ENCODE data around the gene NWD2.
"Not testable (repeated sequence)": the region's sequence is repeated elsewhere in the genome, so short reads cannot be mapped to it uniquely, and the experiment has no call there.

Gene NWD2

DNA sequence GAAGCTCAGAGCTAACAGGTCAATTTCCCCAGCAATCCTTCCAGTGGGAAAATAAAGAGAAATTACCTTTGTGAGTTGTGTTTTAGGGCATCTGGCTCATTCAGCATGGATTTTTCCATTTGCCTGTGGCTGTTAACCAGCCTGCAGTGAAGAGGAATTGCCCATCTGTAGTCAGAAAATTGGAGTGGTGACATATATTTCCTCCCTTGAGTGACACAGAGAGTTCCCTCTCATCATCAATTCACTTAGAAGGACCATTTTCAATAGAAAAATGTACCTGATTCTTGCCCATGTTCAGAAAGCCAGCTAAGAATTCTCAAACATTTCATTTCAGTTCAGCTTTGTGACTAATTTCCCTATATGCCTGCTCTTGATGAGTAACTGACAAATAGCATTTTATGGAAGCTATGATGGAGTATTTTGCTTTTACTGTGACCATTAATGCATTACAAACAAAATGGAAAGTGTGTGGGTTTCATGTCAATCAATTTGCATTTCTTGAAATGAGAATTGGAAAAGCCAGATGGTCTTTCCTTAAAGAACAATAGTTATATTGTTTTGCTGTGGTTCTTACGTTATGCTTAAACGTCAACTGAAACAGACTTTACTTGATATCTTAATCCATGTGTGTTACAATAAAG is 155.8 kb downstream of the NWD2 start:
- no peak for DNase-seq

DNA sequence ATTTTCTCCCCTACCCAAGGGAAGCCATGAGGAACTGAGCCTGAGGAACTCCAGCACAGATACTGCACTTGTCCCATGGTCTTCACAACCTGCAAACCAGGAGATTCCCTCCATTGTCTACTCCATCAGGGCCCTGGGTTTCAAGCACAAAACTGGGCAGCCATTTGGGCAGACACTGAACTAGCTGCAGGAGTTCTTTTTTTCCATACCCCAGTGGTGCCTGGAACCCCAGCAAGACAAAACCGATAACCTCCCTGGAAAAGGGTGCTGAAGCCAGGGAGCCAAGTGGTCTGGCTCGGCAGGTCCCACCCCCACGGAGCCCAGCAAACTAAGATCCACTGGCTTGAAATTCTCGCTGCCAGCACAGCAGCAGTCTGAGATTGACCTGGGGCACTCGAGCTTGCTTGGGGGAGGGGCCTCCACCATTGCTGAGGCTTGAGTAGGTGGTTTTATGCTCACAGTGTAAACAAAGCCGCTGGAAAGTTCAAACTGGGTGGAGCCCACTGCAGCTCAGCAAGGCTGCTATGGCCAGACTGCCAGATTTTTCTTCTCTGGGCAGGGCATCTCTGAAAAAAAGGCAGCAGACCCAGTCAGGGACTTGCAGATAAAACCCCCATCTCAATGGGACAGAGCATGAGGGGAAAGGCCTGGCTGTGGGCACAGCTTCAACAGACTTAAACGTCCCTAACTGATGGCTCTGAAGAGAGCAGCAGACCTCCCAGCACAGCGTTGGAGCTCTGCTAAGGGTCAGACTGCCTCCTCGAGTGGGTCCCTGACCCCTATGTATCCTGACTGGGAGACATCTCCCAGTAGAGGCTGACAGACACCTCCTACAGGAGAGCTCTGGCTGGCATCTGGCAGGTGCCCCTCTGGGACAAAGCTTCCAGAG is 163.6 kb downstream of the NWD2 start:
- not testable (repeated sequence) for DNase-seq

DNA sequence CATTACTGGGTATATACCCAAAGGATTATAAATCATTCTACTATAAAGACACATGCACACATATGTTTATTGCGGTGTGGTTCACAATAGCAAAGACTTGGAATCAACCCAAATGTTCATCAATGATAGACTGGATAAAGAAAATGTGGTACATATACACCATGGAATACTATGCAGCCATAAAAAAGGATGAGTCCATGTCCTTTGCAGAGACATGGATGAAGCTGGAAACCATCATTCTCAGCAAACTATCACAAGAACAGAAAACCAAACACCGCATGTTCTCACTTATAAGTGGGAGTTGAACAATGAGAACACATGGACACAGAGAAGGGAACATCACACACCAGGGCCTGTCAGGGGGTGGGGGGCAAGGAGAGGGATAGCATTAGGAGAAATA is 169.1 kb downstream of the NWD2 start:
- not testable (repeated sequence) for DNase-seq

DNA sequence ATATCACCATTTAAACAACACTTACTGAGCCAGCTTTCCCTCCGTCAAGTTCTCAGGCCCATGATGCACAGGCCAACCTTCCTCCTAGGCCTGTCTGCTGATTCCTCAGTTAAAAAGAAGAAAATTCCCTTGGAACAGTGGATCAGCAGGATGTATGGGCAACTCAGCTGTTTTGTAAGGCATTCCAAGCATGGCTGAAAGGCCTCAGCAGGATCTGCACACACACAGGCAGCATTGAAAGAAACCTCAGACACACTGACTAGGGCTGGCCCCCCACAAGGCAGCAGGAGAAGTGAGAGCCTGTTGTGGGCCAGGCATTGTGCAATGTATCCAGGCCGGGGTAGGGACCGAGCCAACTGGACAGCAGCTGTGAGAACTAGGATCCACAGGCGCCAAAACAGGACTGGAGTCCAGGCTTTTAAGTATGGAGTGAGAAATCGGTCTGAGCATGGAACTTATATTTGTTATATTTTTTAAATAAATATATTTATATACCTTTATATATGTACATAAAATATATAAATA is 171.4 kb downstream of the NWD2 start:
- no peak for DNase-seq

DNA sequence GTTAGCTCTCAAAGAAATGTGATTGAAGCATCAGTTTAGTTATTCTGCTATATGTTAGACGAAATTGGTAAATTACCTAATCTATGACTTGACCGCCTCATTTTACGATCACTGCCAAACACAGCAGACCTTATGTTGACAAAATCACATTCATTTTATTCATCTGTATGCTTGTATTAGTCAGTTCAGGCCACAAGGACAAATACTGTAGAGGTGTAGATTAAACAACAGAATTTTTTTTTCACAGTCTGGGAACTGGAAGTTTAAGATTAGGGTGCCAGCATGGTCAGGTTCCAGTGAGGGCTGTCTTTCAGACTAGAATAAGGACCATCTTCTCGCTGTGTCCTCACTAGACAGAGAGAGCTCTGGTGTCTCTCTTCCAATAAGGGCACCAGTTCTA is 177.1 kb downstream of the NWD2 start:
- no peak for DNase-seq

DNA sequence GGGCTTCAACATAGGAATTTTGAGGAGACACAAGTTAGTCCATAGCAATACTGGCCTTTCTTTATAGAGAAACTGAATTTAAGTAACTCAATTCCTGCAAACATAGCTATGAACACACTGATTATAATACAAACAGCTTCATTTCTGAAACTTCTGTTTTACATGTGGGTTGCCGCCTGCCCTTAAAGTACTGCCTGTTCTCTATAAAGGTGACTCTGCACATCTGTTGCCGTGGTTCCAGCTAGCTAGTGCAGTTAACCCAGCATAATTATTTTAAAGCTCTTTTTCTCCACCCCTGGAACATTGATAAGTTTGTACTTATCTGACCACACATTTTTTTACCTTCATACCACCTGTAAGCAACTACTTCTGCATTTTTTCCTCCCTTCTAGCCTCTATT is 177.6 kb downstream of the NWD2 start:
- no peak for DNase-seq

DNA sequence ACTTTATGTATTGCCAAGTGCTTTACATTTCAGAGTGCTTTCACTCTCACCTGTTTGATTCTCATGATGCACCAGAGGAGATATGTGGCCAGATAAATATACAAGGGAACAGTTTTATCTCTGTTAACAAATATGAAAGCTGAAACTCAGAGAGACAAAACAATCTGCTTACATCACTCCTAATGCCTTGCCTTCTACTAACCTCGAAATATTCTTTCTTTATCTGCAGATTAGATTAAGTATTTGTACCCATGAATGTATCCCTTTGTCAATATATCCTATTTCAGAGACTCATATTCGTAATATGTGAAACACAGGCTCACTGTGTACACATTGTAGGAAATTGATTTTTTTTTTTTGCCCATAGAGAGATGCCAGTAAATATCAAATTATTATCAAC is 178.1 kb downstream of the NWD2 start:
- DNase-seq = no peak

DNA sequence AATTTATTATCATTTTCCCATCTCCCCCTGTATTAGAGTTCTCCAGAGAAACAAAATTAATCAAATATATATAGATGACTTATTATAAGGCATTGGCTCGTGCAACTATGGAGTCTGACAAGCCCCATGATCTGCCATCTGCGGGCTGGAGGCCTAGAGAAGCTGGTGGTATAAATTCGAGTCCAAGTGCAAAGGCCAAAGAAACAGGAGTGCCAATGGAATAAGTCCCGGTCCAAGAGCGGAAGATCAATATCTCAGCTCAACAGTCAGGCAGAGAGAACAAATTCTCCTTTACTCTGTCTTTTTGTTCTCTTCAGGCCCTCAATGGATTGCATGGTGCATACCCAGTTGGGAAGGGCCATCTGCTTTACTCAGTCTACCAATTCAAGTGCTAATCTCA is 178.8 kb downstream of the NWD2 start:
- DNase-seq = no peak

DNA sequence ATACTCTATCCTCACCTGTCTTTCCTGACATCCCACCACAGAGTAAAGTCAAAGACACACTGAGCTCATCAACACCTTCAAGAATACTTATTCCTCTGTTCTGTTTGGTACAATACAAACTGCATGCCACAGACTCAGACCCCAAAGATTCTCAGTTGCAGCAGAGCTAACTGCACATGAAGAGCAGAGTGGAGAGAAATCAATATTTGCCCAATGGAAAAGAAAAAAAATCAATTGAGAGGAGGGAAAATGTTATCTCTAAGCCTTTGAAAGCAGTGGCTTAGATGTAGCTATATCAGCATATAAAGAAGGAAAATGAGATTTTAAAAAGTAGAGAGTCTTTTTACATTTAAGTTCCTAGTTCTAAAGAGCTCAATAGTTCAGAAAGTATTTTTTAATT is 180.2 kb downstream of the NWD2 start:
- DNase-seq = no peak

DNA sequence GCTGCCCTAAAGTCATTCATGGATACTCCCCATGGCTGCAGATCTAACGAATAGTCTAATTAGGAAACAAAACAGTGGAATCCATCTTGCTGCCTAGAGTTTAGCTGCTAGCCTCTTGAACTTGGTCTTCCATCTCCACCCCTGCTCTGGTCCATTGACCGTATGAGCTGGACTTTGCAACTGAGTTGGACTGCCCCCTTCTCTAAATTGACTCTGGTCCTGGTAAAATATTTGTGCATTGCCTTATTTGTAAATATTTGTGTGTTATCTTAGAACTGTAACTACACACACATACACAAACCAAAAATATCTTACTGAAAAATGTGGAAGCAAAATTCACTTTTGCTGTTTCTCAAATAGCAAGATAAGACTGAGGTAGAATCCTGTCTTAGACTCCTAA is 181.3 kb downstream of the NWD2 start:
- no peak for DNase-seq

DNA sequence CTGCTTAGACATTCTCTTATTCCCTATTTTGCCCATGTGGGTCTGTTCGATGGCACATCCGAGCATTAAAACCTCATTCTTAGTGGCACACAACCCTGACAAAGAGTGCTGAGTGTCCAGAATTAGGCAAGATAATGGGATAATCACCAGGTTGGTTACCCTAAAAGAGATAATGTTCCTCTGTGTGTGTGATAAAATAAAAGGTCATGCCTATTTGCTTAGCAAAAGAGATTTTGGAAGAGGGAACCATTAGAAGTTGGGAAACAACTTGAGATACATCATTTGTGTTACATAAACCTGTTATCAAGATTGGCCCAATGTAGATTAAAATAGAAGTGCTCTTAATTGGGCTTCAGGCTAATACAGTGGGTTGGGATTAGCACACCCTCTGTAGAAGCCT is 182.7 kb downstream of the NWD2 start:
- no peak for DNase-seq

DNA sequence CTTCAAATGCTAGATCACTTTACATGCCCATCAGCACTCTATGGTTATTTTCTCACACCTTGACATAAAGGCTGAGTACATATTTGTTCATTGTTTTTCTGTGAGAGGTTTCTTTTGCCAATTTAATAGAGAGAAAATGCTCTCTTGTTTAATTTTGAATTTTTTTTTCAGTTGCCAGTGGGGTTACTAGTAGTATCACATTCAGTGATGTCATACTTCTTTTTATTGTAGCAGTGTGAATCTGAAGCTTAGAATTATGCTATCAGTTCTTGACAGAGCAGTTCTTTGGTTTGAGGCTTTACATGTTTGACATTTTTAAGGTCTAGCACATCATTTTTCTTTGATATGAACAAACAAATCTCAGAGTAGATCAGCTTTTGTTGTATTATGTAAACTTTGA is 185.4 kb downstream of the NWD2 start:
- no peak for DNase-seq

DNA sequence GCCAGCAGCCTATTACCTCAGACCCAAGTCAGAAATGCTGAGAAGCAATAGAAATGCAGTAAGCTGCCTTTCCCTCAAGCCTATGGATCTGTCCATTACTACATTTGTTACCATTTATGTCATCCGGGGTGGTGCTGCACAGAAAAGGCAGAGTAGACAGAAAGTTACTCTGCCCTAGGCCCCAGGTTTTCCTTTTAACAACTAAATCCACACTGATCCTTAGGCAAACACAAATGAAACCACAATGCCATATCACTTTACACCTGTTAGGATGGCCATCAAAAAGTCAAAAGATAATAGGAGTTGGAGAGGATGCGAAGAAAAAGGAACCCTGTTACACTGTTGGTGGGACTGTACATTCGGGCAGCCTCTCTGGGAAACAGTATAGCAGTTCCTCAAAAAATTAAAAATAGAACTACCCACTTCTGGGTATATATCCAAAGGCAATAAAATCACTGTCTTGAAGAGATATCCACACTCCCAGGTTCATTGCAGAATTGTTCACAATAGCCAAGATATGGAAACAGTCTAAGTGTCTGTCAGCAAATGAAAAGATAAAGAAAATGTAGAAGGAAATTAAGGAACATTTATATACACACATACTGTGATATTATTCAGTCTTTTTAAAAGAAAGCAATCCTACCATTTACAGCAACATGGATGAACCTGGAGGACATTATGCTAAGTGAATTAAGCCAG is 186.3 kb downstream of the NWD2 start:
- DNase-seq = no peak

DNA sequence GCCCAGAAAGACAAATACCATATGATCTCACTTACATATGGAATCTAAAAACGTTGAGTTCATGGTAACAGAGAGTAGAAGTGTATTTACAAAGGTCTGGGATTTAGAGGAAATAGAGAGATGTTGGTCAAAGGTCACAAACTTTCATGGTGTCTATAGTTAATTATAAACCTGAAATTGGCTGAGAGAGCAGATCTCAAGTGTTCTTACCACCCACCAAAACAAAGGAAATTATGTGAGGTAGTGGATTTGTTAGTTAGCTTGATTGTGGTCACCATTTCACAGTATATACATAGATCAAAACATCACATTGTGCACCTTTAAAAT is 186.8 kb downstream of the NWD2 start:
- no peak for DNase-seq

DNA sequence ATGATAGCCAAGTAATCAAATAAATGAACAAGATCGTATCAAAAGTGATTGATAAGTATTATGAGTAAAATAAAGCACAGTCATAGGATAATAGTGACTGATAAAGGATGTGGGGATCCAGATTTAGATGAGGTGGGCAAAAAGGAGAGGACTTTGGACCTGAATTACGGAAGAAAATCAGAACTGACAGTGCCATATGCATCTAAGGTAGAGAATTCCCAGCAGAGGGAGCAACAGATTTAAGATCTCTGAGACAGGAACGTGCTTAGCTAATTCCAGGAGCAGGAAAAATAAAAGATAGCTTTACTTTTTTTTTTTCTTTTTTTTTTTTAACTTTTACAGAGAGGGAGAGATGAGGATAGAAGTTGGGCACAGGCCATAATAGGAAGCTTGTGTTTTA is 189.9 kb downstream of the NWD2 start:
- no peak for DNase-seq

DNA sequence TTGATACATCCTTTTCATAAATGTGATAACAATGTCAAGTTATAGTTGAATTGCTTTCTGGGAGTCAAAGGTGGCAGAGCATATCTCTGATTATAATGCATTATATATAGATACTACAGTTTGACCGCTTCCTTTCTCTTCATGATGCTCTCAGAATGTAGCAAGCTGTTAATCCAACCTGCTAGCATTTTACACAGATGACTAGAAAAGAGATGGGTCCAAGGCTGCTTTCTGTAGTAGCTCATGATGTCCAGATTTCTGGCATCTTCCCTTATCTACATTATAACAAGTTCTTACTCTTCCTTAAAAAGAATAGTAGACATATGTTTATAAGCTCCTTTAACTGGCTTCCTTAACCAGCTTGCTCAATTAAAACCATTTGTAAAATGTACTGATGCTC is 192.0 kb downstream of the NWD2 start:
- no peak for DNase-seq

DNA sequence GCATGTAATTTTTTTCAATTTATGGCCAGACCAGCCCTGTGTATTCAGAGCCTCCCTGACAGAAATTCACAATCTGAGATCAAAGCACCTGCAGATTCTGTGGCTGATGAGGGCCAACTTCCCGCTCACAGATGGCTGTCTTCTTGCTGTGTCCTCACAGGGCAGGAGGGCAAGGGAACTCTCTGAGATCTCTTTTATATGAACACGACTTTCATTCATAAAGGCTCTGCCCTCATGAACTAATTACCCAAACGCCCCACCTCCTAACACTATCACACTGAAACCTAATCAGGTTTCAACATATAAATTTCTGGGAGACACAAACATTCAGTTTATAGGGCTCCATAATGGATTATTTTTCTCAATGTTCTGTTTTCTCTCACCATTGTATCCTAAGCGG is 192.6 kb downstream of the NWD2 start:
- DNase-seq = no peak

DNA sequence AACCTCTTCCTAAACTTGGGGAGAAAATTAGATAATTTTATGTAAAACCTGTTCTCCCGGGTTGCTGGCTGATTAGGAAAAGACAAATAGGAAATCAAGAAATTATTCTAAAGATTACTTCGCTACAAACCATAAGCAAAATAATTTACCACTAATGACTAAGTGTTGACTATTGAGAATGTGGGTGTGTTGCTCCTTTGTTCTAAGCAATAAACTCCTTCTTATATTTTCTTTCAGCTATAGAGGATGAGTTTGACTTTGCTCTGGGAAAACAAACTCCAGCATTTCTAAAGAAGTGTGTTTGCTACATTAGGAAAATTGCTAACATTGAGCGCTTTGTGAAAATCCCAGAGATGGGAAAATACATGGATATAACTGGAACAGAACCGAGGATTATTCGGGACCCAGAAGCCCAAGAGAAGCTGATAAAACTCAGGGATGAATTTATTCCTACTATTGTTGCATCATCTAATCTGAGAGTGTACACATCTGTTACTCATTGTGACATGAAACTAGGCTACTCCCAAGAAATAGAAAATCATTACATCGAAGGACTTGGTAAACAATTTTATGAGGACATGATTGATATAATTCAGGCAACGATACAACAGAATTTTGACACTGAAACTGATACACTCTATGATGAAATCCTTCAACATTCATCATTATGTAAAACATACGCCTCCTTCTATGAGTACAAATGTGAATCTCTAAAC is 194.2 kb downstream of the NWD2 start:
- no peak for DNase-seq

DNA sequence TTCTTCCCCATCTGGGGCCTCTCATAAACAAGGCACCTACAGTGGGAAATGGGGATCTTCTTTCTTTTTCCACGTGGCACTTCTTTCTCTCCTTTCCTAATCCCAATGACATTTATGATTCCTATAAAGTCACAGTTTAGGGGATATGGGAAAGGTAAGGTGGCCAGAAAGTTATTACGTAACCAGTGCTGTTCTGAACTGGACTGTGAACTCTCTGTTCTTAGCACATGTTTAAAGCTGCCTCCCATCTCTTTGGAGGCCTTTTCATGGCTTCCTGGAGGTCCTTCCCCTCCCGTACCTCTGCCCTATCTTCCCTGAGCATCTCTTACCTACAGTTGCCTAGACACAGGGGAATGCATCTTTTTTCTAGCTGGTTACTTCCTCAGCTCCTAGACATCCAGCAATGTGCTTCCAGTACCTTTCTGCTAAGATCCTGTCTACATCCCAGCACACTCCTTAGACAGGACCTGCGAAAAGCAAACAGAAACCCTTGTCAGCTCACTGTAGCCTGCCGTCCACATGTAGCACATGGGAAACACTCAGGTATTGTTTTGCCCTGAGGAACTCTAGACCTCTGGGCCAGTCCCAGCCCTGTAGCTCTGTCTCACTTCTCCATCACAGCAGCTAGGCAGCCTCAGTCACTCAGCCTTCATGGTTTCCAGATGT is 195.4 kb downstream of the NWD2 start:
- DNase-seq = no peak

DNA sequence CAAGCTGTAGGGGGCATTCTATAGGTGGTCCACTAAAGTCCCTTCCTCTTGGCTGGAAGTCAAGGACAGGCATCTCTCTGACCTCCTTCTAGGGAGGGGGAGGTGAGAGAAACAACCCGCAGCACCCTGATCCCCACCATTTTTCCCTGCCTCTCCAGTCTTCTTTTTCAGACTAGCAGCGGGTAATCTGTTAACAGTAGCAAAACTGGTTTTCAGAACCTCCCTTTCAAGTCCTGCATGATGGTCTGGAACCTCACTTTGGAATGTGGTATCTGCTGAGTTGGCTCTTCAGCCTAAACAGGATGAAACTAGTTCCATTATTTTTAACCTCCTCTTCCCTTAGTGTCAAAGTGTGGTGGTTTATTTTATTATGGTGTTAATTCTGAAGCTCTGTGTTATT is 196.0 kb downstream of the NWD2 start:
- no peak for DNase-seq

DNA sequence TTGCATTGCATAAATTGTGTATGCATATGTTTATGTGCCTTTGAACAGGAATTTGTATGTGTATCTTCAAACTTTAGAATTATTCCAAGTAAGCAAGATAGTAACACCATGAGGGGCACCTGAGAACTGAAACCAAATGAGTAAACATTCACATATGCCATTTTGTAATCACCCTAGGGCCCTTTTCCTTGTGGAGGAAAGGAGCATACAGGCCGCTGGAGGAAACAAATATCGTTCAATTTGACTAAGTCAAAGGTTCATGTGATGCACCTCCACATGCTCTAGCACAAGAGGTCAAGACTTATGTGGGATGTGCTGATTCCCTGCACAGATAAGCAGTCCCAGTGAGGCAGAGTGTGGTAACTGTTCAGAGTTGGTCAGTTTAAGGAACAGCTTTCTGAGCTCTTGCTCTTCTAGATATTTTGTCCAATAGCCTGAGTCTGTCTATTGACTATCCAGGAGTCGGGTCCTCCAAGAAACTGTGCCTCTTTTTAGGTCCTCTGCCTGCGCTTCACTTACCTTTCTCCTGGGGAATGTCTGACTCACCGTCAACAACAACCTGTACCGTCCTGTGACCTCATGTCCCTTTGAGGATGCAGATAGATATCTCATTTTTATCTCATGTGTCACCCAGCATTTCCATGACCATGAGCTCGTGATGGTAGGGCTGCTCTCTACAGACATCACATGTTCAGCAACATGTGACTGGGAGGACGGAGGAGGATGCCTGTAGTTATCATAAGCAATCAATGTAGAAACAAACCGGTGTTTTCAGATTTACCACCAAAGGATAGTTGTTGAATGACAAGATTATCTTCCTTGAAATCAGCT is 196.9 kb downstream of the NWD2 start:
- no peak for DNase-seq

DNA sequence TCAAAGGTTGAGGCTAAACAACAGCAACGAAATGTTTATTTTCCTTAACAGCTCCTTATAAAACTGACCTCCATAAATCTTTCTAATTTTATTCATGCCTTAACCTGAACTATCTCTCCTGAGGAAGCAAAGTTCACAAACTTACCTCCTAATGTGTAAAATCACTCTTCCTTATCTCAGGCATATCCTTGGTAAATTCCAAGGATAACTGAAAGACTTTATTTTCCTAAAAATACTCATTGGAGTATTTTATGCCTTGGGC is 197.4 kb downstream of the NWD2 start:
- no peak for DNase-seq

Measured in NCI-H2171 (cell line).